Liver (tissue), 9 donors: ENCODE results near the gene SMCO1. TPM values are rescaled to one million over a fixed set of nuclear protein-coding genes. Genes with fewer than 3 reads are reported as not detected.
A peak's percentile ranks its signal among the peaks of the same experiment; 100 is the strongest.
"Not testable (repeated sequence)": the region's sequence is repeated elsewhere in the genome, so short reads cannot be mapped to it uniquely, and the experiment has no call there.

Experiments
- DNase-seq: peaks from one replicate; pipeline ENCODE4 v3.0.0-alpha.2; 2017; ENCODE audit warnings: low spot score
- H3K27ac ChIP-seq, 2 donors: one replicate each; pipeline ENCODE4 v1.7.0; 2013; ENCODE audit warnings: inconsistent platforms in 2 of 2, low read length in 2 of 2, control low read depth in 1 of 2, low read depth in 1 of 2, mild to moderate bottlenecking in 1 of 2
- H3K27me3 ChIP-seq, 4 donors: one replicate each; pipeline versions ENCODE4 v1.6.1 to v1.7.0; 2013; ENCODE audit warnings: low read length in 3 of 4, inconsistent platforms in 1 of 4, mild to moderate bottlenecking in 1 of 4, moderate library complexity in 1 of 4; ENCODE audit not compliant: control insufficient read depth in 4 of 4, insufficient read depth in 4 of 4
- H3K36me3 ChIP-seq, 4 donors: one replicate each; pipeline versions ENCODE4 v1.6.1 to v1.7.0; 2013; ENCODE audit warnings: low read length in 3 of 4, mild to moderate bottlenecking in 3 of 4, low read depth in 1 of 4, moderate library complexity in 1 of 4; ENCODE audit not compliant: control insufficient read depth in 4 of 4, insufficient read depth in 3 of 4
- H3K4me1 ChIP-seq, 4 donors: one replicate each; pipeline versions ENCODE4 v1.6.1 to v1.7.0; 2013; ENCODE audit warnings: low read length in 3 of 4, mild to moderate bottlenecking in 3 of 4, moderate library complexity in 1 of 4; ENCODE audit not compliant: control insufficient read depth in 4 of 4, insufficient read depth in 4 of 4
- H3K4me3 ChIP-seq, 3 donors: one replicate each; pipeline versions ENCODE4 v1.6.1 to v1.7.0; 2013; ENCODE audit warnings: low read length in 3 of 3, control low read depth in 1 of 3, low read depth in 1 of 3, mild to moderate bottlenecking in 1 of 3
- H3K9ac ChIP-seq, 2 donors: one replicate each; pipeline ENCODE4 v1.7.0; 2013; ENCODE audit warnings: low read length in 2 of 2, mild to moderate bottlenecking in 2 of 2, moderate library complexity in 2 of 2, control low read depth in 1 of 2, low read depth in 1 of 2
- H3K9me3 ChIP-seq, 4 donors: one replicate each; pipeline versions ENCODE4 v1.6.1 to v1.7.0; 2013; ENCODE audit warnings: low read length in 3 of 4; ENCODE audit not compliant: control insufficient read depth in 4 of 4
- EGR1 ChIP-seq, 2 donors: IDR thresholded peaks; 2 replicates each; pipeline ENCODE4 v1.6.1; 2016 to 2018; ENCODE audit warnings: antibody characterized with exemption in 2 of 2, low read depth in 2 of 2
- FOXA1 ChIP-seq: IDR thresholded peaks from 2 replicates; pipeline ENCODE4 v1.6.1; 2016; ENCODE audit warnings: antibody characterized with exemption
- FOXA2 ChIP-seq: IDR thresholded peaks from 2 replicates; pipeline ENCODE4 v1.6.1; 2016; ENCODE audit warnings: antibody characterized with exemption
- GABPA ChIP-seq, 2 donors: IDR thresholded peaks in 1 of 2; conservative IDR thresholded peaks in 1 of 2; 2 replicates each; pipeline ENCODE4 v1.6.1; 2016; ENCODE audit warnings: antibody characterized with exemption in 2 of 2, mild to moderate bottlenecking in 1 of 2, moderate library complexity in 1 of 2
- HNF4A ChIP-seq, 2 donors: conservative IDR thresholded peaks; 2 replicates each; pipeline ENCODE4 v1.6.1; 2016; ENCODE audit warnings: antibody characterized with exemption in 2 of 2, mild to moderate bottlenecking in 2 of 2
- HNF4G ChIP-seq: IDR thresholded peaks from 2 replicates; pipeline ENCODE4 v1.6.1; 2016; ENCODE audit warnings: antibody characterized with exemption
- JUND ChIP-seq, 2 donors: IDR thresholded peaks; 2 replicates each; pipeline ENCODE4 v1.6.1; 2016; ENCODE audit warnings: antibody characterized with exemption in 2 of 2
- NR2F2 ChIP-seq: IDR thresholded peaks from 2 replicates; pipeline ENCODE4 v1.6.1; 2016; ENCODE audit warnings: antibody characterized with exemption
- RAD21 ChIP-seq, 2 donors: IDR thresholded peaks; 2 replicates each; pipeline ENCODE4 v1.6.1; 2016; ENCODE audit warnings: antibody characterized with exemption in 2 of 2, mild to moderate bottlenecking in 2 of 2
- RXRA ChIP-seq, 2 donors: IDR thresholded peaks; 2 replicates each; pipeline ENCODE4 v1.6.1; 2017 to 2018; ENCODE audit warnings: antibody characterized with exemption in 2 of 2, mild to moderate bottlenecking in 1 of 2
- SP1 ChIP-seq: IDR thresholded peaks from 2 replicates; pipeline ENCODE4 v1.6.1; 2018; ENCODE audit warnings: antibody characterized with exemption, mild to moderate bottlenecking
- TAF1 ChIP-seq: conservative IDR thresholded peaks from 2 replicates; pipeline ENCODE4 v1.6.1; 2016; ENCODE audit warnings: antibody characterized with exemption, mild to moderate bottlenecking
- YY1 ChIP-seq: IDR thresholded peaks from 2 replicates; pipeline ENCODE4 v1.6.1; 2016; ENCODE audit warnings: antibody characterized with exemption, mild to moderate bottlenecking
- WGBS: extraction: QIAGEN DNeasy Blood & Tissue Kit; methylation state at CpG from one replicate; pipeline ENCODE4 v1.1.7; 2013; 5-methylcytosine and 5-hydroxymethylcytosine counted together
- polyA plus RNA-seq, 2 donors: library from polyadenylated mRNA; stranded (reverse) in 1 of 2; unstranded in 1 of 2; fragments of 200-250 nt in 1 of 2; fragments of >200 nt in 1 of 2; fragmentation: Nextera tagmentation in 1 of 2; extraction: Ambion mirVana in 1 of 2; gene quantifications; one replicate each; pipeline versions ENCODE4 v1.2.1 to v1.2.3, GENCODE V29; 2013 to 2015
- total RNA-seq, 2 donors: library from RNA; depleted of rRNA; stranded (reverse); fragments of >200 nt; gene quantifications; one replicate each; pipeline ENCODE4 v1.2.3, GENCODE V29; 2014
- TF ChIP-seq, protein P1 (sequence below): IDR thresholded peaks from 2 replicates; pipeline ENCODE4 v1.6.1; 2016; ENCODE audit warnings: antibody characterized with exemption, mild to moderate bottlenecking
- TF ChIP-seq, protein P2 (sequence below): fragments of 150-350 bp; IDR thresholded peaks from 2 replicates; pipeline ENCODE4 v1.5.1; 2017; ENCODE audit warnings: improper control_type of control experiment, low read depth, low read length; ENCODE audit not compliant: missing input control
- TF ChIP-seq, protein P3 (sequence below): IDR thresholded peaks from 2 replicates; pipeline ENCODE4 v1.6.1; 2016; ENCODE audit warnings: antibody characterized with exemption
- TF ChIP-seq, protein P4 (sequence below): IDR thresholded peaks from 2 replicates; pipeline ENCODE4 v1.6.1; 2016; ENCODE audit warnings: antibody characterized with exemption
- donor health status: healthy.
- donor health status: healthy.
- donor health status: healthy.
- donor health status: healthy.
- donor health status: healthy.

Gene SMCO1
- total and polyA plus RNA-seq, 4 donors, result 0.05 TPM; not detected in 3

DNA sequence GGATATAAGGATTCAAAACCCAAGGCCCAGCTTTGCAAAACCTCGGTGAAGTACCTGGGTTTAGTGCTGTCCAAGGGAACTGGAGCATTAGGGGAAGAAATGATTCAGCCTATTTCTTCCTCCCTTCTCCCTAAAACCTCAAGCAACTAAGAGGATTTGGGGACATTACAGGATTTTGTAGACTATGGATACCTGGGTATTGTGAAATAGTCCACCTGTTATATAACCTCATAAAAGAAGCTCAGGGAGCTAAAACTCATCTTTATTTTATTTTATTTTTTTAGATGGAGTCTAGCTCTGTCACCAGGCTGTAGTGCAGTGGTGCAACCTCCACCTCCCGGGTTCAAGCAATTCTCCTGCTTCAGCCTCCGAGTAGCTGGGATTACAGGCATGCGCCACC lies 8.7 kb upstream of the SMCO1 start:
- H3K9ac ChIP-seq, result no peak overlapping the region
- WGBS, result 93% methylated on average over 4 of the region's 4 CpGs
- DNase-seq, result no peak
- no peak overlapping the region for H3K4me3 ChIP-seq
- H3K27me3 ChIP-seq, result no peaks in the 10 kb centered on the region
- no peaks in the 10 kb centered on the region for H3K36me3 ChIP-seq
- no peak for TF ChIP-seq NR2F2
- TF ChIP-seq, protein P1, sequence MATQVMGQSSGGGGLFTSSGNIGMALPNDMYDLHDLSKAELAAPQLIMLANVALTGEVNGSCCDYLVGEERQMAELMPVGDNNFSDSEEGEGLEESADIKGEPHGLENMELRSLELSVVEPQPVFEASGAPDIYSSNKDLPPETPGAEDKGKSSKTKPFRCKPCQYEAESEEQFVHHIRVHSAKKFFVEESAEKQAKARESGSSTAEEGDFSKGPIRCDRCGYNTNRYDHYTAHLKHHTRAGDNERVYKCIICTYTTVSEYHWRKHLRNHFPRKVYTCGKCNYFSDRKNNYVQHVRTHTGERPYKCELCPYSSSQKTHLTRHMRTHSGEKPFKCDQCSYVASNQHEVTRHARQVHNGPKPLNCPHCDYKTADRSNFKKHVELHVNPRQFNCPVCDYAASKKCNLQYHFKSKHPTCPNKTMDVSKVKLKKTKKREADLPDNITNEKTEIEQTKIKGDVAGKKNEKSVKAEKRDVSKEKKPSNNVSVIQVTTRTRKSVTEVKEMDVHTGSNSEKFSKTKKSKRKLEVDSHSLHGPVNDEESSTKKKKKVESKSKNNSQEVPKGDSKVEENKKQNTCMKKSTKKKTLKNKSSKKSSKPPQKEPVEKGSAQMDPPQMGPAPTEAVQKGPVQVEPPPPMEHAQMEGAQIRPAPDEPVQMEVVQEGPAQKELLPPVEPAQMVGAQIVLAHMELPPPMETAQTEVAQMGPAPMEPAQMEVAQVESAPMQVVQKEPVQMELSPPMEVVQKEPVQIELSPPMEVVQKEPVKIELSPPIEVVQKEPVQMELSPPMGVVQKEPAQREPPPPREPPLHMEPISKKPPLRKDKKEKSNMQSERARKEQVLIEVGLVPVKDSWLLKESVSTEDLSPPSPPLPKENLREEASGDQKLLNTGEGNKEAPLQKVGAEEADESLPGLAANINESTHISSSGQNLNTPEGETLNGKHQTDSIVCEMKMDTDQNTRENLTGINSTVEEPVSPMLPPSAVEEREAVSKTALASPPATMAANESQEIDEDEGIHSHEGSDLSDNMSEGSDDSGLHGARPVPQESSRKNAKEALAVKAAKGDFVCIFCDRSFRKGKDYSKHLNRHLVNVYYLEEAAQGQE, result no peak
- TF ChIP-seq SP1, result no peak
- TF ChIP-seq FOXA2, result no peak
- TF ChIP-seq RXRA (IDR thresholded peaks at IDR 0.05), result no peak
- no peak for TF ChIP-seq FOXA1
- peaks cover 0 to 4% (median under 1%) of the 10 kb centered on the region in 4 donors for H3K4me1 ChIP-seq
- H3K9me3 ChIP-seq, result peaks cover 15 to 31% (median 22%) of the 10 kb centered on the region in 4 donors
- no peak overlapping the region for H3K27ac ChIP-seq

DNA sequence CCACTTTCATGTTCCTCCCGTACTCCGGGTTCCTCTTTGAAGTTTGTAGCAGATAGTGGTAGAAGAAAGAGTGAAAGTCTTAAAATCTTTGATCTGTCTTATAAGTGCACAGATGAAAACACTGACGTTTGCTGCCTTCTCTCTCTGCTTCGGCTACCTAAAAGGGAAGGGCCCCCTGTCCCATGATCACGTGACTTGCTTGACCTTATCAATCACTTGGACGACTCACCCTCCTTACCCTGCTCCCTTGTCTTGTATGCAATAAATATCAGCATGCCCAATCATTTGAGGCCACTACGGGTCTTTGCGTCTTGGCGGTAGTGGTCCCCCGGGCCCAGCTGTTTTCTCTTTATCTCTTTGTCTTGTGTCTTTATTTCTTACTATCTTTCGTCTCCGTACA lies 6.1 kb upstream of the SMCO1 start:
- H3K36me3 ChIP-seq, H3K9ac ChIP-seq, DNase-seq, H3K4me1 ChIP-seq, H3K4me3 ChIP-seq, H3K27me3 ChIP-seq, H3K27ac ChIP-seq: not testable (repeated sequence)
- 89% methylated on average over 12 of the region's 12 CpGs for WGBS
- H3K9me3 ChIP-seq, result peaks cover 15 to 43% (median 30%) of the 10 kb centered on the region in 4 donors

DNA sequence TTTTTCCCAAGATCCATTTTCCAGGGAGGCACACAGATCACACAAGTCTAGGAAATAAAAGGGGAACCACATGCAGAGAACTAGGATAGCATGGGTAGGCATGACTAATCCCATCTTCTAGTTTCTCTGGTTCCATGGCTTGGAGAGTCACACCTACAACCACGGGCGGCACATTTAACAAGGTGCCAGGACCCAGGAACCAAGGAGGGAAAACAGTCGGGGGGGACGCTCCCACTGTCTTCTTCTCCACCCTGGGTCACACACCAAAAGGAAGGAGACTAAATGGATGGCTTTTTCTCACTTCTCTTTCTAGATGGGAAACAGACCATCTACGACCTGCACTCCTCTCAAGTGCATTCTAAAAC lies 4.6 kb upstream of the SMCO1 start:
- H3K9ac ChIP-seq, result no peak overlapping the region
- no peak overlapping the region for H3K27ac ChIP-seq
- no peak for TF ChIP-seq RAD21 (IDR thresholded peaks at IDR 0.05)
- TF ChIP-seq, protein P2, sequence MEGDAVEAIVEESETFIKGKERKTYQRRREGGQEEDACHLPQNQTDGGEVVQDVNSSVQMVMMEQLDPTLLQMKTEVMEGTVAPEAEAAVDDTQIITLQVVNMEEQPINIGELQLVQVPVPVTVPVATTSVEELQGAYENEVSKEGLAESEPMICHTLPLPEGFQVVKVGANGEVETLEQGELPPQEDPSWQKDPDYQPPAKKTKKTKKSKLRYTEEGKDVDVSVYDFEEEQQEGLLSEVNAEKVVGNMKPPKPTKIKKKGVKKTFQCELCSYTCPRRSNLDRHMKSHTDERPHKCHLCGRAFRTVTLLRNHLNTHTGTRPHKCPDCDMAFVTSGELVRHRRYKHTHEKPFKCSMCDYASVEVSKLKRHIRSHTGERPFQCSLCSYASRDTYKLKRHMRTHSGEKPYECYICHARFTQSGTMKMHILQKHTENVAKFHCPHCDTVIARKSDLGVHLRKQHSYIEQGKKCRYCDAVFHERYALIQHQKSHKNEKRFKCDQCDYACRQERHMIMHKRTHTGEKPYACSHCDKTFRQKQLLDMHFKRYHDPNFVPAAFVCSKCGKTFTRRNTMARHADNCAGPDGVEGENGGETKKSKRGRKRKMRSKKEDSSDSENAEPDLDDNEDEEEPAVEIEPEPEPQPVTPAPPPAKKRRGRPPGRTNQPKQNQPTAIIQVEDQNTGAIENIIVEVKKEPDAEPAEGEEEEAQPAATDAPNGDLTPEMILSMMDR, result no peak
- TF ChIP-seq, protein P3, sequence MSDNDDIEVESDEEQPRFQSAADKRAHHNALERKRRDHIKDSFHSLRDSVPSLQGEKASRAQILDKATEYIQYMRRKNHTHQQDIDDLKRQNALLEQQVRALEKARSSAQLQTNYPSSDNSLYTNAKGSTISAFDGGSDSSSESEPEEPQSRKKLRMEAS, result no peak
- no peak for TF ChIP-seq RXRA (IDR thresholded peaks at IDR 0.05)
- TF ChIP-seq, protein P1, result no peak
- TF ChIP-seq TAF1, result no peak
- TF ChIP-seq FOXA1, result no peak
- TF ChIP-seq JUND (IDR thresholded peaks at IDR 0.05), result no peak
- TF ChIP-seq HNF4A (conservative IDR thresholded peaks at IDR 0.05), result no peak
- TF ChIP-seq, protein P4, sequence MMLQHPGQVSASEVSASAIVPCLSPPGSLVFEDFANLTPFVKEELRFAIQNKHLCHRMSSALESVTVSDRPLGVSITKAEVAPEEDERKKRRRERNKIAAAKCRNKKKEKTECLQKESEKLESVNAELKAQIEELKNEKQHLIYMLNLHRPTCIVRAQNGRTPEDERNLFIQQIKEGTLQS, result no peak
- no peak for TF ChIP-seq SP1
- no peak for TF ChIP-seq FOXA2
- TF ChIP-seq HNF4G, result no peak
- no peak for TF ChIP-seq YY1
- TF ChIP-seq EGR1 (IDR thresholded peaks at IDR 0.05; ENCODE audit: low read depth in 2 of 2), result no peak
- TF ChIP-seq GABPA (IDR thresholded peaks at IDR 0.05 in 1 of 2, conservative IDR thresholded peaks at IDR 0.05 in 1 of 2), result no peak
- TF ChIP-seq NR2F2, result no peak
- 72% methylated on average over 5 of the region's 5 CpGs for WGBS
- H3K36me3 ChIP-seq, result no peaks in the 10 kb centered on the region
- peaks cover 15 to 43% (median 30%) of the 10 kb centered on the region in 4 donors for H3K9me3 ChIP-seq
- H3K27me3 ChIP-seq, result no peaks in the 10 kb centered on the region
- no peaks in the 10 kb centered on the region for H3K4me1 ChIP-seq
- no peak overlapping the region for H3K4me3 ChIP-seq
- peak; percentile 49 for DNase-seq
